Measurements from ENCODE around the gene SBF2.
"Not testable (repeated sequence)": the region's sequence is repeated elsewhere in the genome, so short reads cannot be mapped to it uniquely, and the experiment has no call there.

The SBF2 gene

DNA sequence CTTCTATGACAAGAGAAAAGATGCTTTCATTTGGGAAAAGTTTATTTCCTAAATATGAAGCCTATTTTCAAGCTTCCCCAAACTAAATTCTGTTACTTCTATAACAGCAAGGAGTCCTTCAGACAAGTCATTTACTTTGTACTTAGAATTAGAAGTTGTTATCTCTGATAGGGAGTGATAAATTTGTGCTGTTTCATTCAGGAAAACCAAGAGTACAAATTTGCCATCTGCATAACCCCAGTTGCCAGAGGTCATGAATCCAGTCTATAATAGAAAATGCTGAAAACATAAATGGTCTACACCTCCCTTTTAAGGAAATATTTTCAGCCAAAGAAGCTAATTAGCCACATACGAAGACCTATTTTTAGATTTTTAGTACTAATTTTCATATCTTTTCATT is 61.3 kb downstream of the SBF2 start:
- H3K4me2 ChIP-seq (ENCODE audit: low read length) = no peak overlapping the region
- no peak overlapping the region for H3K27ac ChIP-seq (ENCODE audit: low read depth, low read length)
- no peaks in the 10 kb centered on the region for H3K36me3 ChIP-seq (ENCODE audit: control insufficient read depth, low read length)
- no peaks in the 10 kb centered on the region for H3K79me2 ChIP-seq (ENCODE audit: control insufficient read depth, low read length)
- no peaks in the 10 kb centered on the region for H4K20me1 ChIP-seq (ENCODE audit: control insufficient read depth, insufficient read depth, low read depth, low read length)
- H3K27me3 ChIP-seq (ENCODE audit: control insufficient read depth, low read length) = no peaks in the 10 kb centered on the region
- no peaks in the 10 kb centered on the region for H3F3A ChIP-seq (ENCODE audit: control insufficient read depth, insufficient read depth)
- no peak for TF ChIP-seq EZH2phosphoT487 (IDR thresholded peaks at IDR 0.05; ENCODE audit: borderline replicate concordance, low read length)
- TF ChIP-seq, protein P1, sequence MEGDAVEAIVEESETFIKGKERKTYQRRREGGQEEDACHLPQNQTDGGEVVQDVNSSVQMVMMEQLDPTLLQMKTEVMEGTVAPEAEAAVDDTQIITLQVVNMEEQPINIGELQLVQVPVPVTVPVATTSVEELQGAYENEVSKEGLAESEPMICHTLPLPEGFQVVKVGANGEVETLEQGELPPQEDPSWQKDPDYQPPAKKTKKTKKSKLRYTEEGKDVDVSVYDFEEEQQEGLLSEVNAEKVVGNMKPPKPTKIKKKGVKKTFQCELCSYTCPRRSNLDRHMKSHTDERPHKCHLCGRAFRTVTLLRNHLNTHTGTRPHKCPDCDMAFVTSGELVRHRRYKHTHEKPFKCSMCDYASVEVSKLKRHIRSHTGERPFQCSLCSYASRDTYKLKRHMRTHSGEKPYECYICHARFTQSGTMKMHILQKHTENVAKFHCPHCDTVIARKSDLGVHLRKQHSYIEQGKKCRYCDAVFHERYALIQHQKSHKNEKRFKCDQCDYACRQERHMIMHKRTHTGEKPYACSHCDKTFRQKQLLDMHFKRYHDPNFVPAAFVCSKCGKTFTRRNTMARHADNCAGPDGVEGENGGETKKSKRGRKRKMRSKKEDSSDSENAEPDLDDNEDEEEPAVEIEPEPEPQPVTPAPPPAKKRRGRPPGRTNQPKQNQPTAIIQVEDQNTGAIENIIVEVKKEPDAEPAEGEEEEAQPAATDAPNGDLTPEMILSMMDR (IDR thresholded peaks at IDR 0.05; ENCODE audit: low read depth, low read length, poor library complexity, severe bottlenecking) = no peak
- H3K4me1 ChIP-seq (ENCODE audit: control insufficient read depth, low read length) = no peaks in the 10 kb centered on the region
- no peaks in the 10 kb centered on the region for H3K9me3 ChIP-seq (ENCODE audit: control insufficient read depth, insufficient read depth, low read length)
- no peaks in the 10 kb centered on the region for H3K9me2 ChIP-seq (replicated peaks; ENCODE audit: control insufficient read depth, low read length)
- no peak overlapping the region for H3K4me3 ChIP-seq (ENCODE audit: low read length)

DNA sequence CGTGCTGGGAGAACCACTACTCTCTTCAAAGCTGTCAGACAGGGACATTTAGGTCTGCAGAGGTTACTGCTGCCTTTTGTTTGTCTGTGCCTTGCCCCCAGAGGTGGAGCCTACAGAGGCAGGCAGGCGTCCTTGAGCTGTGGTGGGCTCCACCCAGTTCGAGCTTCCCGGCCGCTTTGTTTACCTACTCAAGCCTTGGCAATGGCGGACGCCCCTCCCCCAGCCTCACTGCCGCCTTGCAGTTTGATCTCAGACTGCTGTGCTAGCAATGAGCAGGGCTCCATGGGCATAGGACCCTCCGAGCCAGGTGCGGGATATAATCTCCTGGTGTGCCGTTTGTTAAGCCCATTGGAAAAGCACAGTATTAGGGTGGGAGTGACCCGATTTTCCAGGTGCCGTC is 62.2 kb downstream of the SBF2 start:
- not testable (repeated sequence) for H3K9me3 ChIP-seq (ENCODE audit: control insufficient read depth, insufficient read depth, low read length); H3K79me2 ChIP-seq (ENCODE audit: control insufficient read depth, low read length); H3K4me2 ChIP-seq (ENCODE audit: low read length); H4K20me1 ChIP-seq (ENCODE audit: control insufficient read depth, insufficient read depth, low read depth, low read length); H3K9me2 ChIP-seq (replicated peaks; ENCODE audit: control insufficient read depth, low read length); H3K4me3 ChIP-seq (ENCODE audit: low read length); H3K27me3 ChIP-seq (ENCODE audit: control insufficient read depth, low read length); H3K4me1 ChIP-seq (ENCODE audit: control insufficient read depth, low read length); H3F3A ChIP-seq (ENCODE audit: control insufficient read depth, insufficient read depth); H3K27ac ChIP-seq (ENCODE audit: low read depth, low read length); H3K36me3 ChIP-seq (ENCODE audit: control insufficient read depth, low read length)

DNA sequence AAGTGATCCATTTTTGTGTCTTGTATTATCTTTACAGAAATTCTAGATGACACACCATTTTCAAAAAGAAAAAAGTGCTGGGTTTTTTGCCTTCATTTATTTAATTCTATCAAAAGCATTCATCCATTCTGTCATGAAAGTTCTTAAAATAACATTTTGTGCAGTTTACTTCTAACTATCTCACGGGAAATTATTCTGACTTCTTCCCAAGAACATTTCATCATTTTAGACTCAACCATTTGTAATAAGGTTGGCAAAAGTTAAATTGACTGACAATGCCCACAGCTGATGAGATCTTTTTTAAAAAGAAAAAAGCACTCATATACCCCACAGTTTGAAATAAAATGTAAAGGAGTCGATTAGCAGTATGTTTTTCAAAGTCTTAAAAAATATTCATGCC is 68.5 kb downstream of the SBF2 start:
- Histone ChIP-seq H3K27ac (ENCODE audit: low read depth, low read length) (no peak overlapping the region), H3K4me3 (ENCODE audit: low read length) (no peak overlapping the region), H3K27me3 (ENCODE audit: control insufficient read depth, low read length) (no peaks in the 10 kb centered on the region), H4K20me1 (ENCODE audit: control insufficient read depth, insufficient read depth, low read depth, low read length) (no peaks in the 10 kb centered on the region), H3F3A (ENCODE audit: control insufficient read depth, insufficient read depth) (no peaks in the 10 kb centered on the region), H3K36me3 (ENCODE audit: control insufficient read depth, low read length) (no peaks in the 10 kb centered on the region), H3K79me2 (ENCODE audit: control insufficient read depth, low read length) (no peaks in the 10 kb centered on the region), H3K9me3 (ENCODE audit: control insufficient read depth, insufficient read depth, low read length) (no peaks in the 10 kb centered on the region), H3K4me2 (ENCODE audit: low read length) (no peak overlapping the region), H3K9me2 (replicated peaks; ENCODE audit: control insufficient read depth, low read length) (no peaks in the 10 kb centered on the region), H3K4me1 (ENCODE audit: control insufficient read depth, low read length) (no peaks in the 10 kb centered on the region)
- TF ChIP-seq EZH2phosphoT487 (IDR thresholded peaks at IDR 0.05; ENCODE audit: borderline replicate concordance, low read length) = no peak
- TF ChIP-seq, protein P1 (IDR thresholded peaks at IDR 0.05; ENCODE audit: low read depth, low read length, poor library complexity, severe bottlenecking) = no peak

DNA sequence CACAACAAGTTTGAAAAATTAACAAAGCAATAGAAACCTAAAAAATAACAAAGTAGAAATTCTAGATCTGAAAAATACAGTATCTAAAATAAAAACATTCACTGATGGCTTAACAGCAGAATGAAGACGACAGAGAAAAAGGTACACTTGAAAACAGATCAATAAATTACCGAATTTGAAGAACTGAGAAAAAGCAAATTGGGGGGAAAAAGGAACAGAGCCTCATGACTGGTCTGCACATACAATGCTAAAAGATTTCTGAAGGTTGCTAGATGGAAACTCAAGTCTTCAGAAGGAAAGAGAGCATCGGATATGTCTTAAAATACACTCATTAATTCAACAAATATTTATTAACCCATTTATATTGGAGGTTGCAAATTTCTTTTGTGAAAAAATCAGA is 71.6 kb downstream of the SBF2 start:
- Histone ChIP-seq H3K27me3 (ENCODE audit: control insufficient read depth, low read length) (no peaks in the 10 kb centered on the region), H3F3A (ENCODE audit: control insufficient read depth, insufficient read depth) (no peaks in the 10 kb centered on the region), H3K79me2 (ENCODE audit: control insufficient read depth, low read length) (no peaks in the 10 kb centered on the region), H3K27ac (ENCODE audit: low read depth, low read length) (no peak overlapping the region), H3K4me1 (ENCODE audit: control insufficient read depth, low read length) (no peaks in the 10 kb centered on the region), H3K9me2 (replicated peaks; ENCODE audit: control insufficient read depth, low read length) (no peaks in the 10 kb centered on the region), H3K4me3 (ENCODE audit: low read length) (no peak overlapping the region), H3K36me3 (ENCODE audit: control insufficient read depth, low read length) (no peaks in the 10 kb centered on the region), H3K9me3 (ENCODE audit: control insufficient read depth, insufficient read depth, low read length) (0 out of 2 replicates have a peak, but pooled peaks cover 8% of the 10 kb centered on the region), H3K4me2 (ENCODE audit: low read length) (no peak overlapping the region), H4K20me1 (ENCODE audit: control insufficient read depth, insufficient read depth, low read depth, low read length) (no peaks in the 10 kb centered on the region)
- TF ChIP-seq, protein P1 (IDR thresholded peaks at IDR 0.05; ENCODE audit: low read depth, low read length, poor library complexity, severe bottlenecking) = no peak
- TF ChIP-seq EZH2phosphoT487 (IDR thresholded peaks at IDR 0.05; ENCODE audit: borderline replicate concordance, low read length) = no peak
